ENCODE results near the gene SHISAL1. TPM values are rescaled to one million over a fixed set of nuclear protein-coding genes. Genes with fewer than 3 reads are reported as not detected.

The SHISAL1 gene
- total and polyA plus RNA-seq, 2 donors (not counting 1 experiment from before 2014, with no cell fraction given) = not detected

DNA sequence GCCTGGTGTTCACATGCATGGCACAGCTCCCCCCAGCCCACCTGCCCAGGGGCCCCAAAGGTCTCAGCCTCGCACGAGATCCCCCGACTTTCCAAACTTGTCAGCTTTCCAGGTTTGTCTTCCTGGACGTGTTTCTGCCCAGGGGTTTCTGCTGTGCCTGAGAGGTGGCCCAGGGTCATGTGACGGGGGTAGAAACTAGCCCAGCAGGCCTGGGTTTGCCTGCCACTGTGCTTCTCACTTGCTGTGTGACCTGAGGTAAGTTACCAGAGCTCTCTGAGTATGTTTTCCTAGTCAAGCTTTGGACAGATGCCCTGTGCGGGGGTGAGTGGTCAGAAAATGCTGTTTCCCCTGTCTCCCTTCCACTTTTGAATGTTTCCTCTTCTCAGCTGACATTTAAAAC lies 38.3 kb upstream of the SHISAL1 start:
- H3K4me1 Mint-ChIP-seq = no peaks in the 10 kb centered on the region

DNA sequence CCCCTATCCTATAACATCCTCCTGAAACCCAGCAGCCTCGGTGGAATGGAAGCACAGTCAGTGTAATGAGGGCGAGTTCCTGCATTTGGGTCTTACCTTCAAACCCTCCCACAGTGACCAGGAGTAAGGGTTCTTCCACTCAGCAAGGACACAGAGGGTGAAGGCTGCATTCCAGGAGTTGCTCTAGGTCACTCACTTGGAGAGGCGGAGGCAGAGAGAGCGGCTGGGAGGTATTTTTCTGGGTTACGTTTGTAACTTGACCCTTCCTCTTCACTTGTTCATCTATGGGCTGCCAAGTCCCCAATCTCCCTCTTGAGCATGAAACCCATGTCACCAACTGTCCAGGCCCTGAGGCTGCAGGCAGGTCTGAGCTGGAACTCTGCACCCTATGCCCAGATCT lies 36.8 kb upstream of the SHISAL1 start:
- no peaks in the 10 kb centered on the region for H3K36me3 ChIP-seq (replicated peaks in 1 of 2; ENCODE audit: control extremely low read depth in 1 of 2, control insufficient read depth in 1 of 2, extremely low read depth in 1 of 2, insufficient read depth in 2 of 2, low read length in 1 of 2)
- H3K9ac ChIP-seq (ENCODE audit: low read length) = no peak overlapping the region
- H3K27ac Mint-ChIP-seq = no peak overlapping the region
- intact Hi-C loops (cut with micrococcal nuclease) = no loop called here
- peaks cover 32% of the 10 kb centered on the region for H3K27me3 Mint-ChIP-seq
- H3K4me3 Mint-ChIP-seq = no peak overlapping the region
- H3K79me2 ChIP-seq (ENCODE audit: control insufficient read depth, insufficient read depth, low read length) = no peaks in the 10 kb centered on the region
- H4K20me1 ChIP-seq (ENCODE audit: control insufficient read depth, insufficient read depth, low read length, poor library complexity, severe bottlenecking) = no peaks in the 10 kb centered on the region
- H3K27me3 ChIP-seq (replicated peaks in 1 of 4; ENCODE audit: control extremely low read depth in 1 of 4, control insufficient read depth in 3 of 4, insufficient read depth in 4 of 4, low read length in 3 of 4) = peaks cover 0 to 19% (median 0%) of the 10 kb centered on the region in 4 experiments
- no peak overlapping the region for H3K4me2 ChIP-seq (replicated peaks; ENCODE audit: low read depth, low read length, poor library complexity, severe bottlenecking)
- no peaks in the 10 kb centered on the region for H3K9me3 ChIP-seq (ENCODE audit: control extremely low read depth in 1 of 3, control insufficient read depth in 2 of 3, insufficient read depth in 1 of 3, low read length in 2 of 3)
- no peak overlapping the region for H2AFZ ChIP-seq (ENCODE audit: insufficient read depth, low read depth, low read length, poor library complexity, severe bottlenecking)
- no peak for ATAC-seq (ENCODE audit: low read depth)
- H3K4me1 Mint-ChIP-seq = no peaks in the 10 kb centered on the region
- H3K4me3 ChIP-seq (ENCODE audit: control extremely low read depth in 1 of 5, extremely low read depth in 1 of 5, insufficient read depth in 1 of 5, low read depth in 2 of 5, low read length in 4 of 5) = no peak overlapping the region
- no peaks in the 10 kb centered on the region for H3K4me1 ChIP-seq (ENCODE audit: control insufficient read depth in 2 of 2, insufficient read depth in 2 of 2, low read length in 2 of 2)
- no peaks in the 10 kb centered on the region for H3K9me3 Mint-ChIP-seq (ENCODE audit: insufficient read depth)
- POLR2A ChIA-PET = no interaction called here
- TF ChIP-seq, protein P1, sequence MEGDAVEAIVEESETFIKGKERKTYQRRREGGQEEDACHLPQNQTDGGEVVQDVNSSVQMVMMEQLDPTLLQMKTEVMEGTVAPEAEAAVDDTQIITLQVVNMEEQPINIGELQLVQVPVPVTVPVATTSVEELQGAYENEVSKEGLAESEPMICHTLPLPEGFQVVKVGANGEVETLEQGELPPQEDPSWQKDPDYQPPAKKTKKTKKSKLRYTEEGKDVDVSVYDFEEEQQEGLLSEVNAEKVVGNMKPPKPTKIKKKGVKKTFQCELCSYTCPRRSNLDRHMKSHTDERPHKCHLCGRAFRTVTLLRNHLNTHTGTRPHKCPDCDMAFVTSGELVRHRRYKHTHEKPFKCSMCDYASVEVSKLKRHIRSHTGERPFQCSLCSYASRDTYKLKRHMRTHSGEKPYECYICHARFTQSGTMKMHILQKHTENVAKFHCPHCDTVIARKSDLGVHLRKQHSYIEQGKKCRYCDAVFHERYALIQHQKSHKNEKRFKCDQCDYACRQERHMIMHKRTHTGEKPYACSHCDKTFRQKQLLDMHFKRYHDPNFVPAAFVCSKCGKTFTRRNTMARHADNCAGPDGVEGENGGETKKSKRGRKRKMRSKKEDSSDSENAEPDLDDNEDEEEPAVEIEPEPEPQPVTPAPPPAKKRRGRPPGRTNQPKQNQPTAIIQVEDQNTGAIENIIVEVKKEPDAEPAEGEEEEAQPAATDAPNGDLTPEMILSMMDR (IDR thresholded peaks at IDR 0.05) = no peak
- no peak for TF ChIP-seq EZH2 (IDR thresholded peaks at IDR 0.05; ENCODE audit: borderline replicate concordance, insufficient read depth, low read depth, low read length, poor library complexity, severe bottlenecking)
- no peak for DNase-seq
- CTCF ChIA-PET = no interaction called here
- WGBS (ENCODE audit: insufficient coverage) = no CpG with 5 or more reads among the region's 5 CpGs
- H3K27ac ChIP-seq (ENCODE audit: low read length in 2 of 2) = no peak overlapping the region

More for the DNA sequence above, 38.3 kb upstream of the SHISAL1 start:
- Histone ChIP-seq H3K9ac (ENCODE audit: low read length) (no peak overlapping the region), H4K20me1 (ENCODE audit: control insufficient read depth, insufficient read depth, low read length, poor library complexity, severe bottlenecking) (no peaks in the 10 kb centered on the region), H3K9me3 (ENCODE audit: control extremely low read depth in 1 of 3, control insufficient read depth in 2 of 3, insufficient read depth in 1 of 3, low read length in 2 of 3) (no peaks in the 10 kb centered on the region), H3K4me1 (ENCODE audit: control insufficient read depth in 2 of 2, insufficient read depth in 2 of 2, low read length in 2 of 2) (no peaks in the 10 kb centered on the region), H3K4me2 (replicated peaks; ENCODE audit: low read depth, low read length, poor library complexity, severe bottlenecking) (no peak overlapping the region), H3K27me3 (replicated peaks in 1 of 4; ENCODE audit: control extremely low read depth in 1 of 4, control insufficient read depth in 3 of 4, insufficient read depth in 4 of 4, low read length in 3 of 4) (peaks cover 0 to 23% (median 0%) of the 10 kb centered on the region in 4 experiments), H3K36me3 (replicated peaks in 1 of 2; ENCODE audit: control extremely low read depth in 1 of 2, control insufficient read depth in 1 of 2, extremely low read depth in 1 of 2, insufficient read depth in 2 of 2, low read length in 1 of 2) (no peaks in the 10 kb centered on the region), H3K27ac (ENCODE audit: low read length in 2 of 2) (no peak overlapping the region), H3K4me3 (ENCODE audit: control extremely low read depth in 1 of 5, extremely low read depth in 1 of 5, insufficient read depth in 1 of 5, low read depth in 2 of 5, low read length in 4 of 5) (no peak overlapping the region), H2AFZ (ENCODE audit: insufficient read depth, low read depth, low read length, poor library complexity, severe bottlenecking) (no peak overlapping the region), H3K79me2 (ENCODE audit: control insufficient read depth, insufficient read depth, low read length) (no peaks in the 10 kb centered on the region)
- intact Hi-C loops (cut with micrococcal nuclease) = no loop called here
- DNase-seq (no peak), ATAC-seq (ENCODE audit: low read depth) (no peak)
- TF ChIP-seq EZH2 (IDR thresholded peaks at IDR 0.05; ENCODE audit: borderline replicate concordance, insufficient read depth, low read depth, low read length, poor library complexity, severe bottlenecking) = no peak
- TF ChIP-seq, protein P1 (IDR thresholded peaks at IDR 0.05) = no peak
- Mint-ChIP-seq H3K27ac (no peak overlapping the region), H3K27me3 (peaks cover 30% of the 10 kb centered on the region), H3K4me3 (no peak overlapping the region), H3K9me3 (ENCODE audit: insufficient read depth) (no peaks in the 10 kb centered on the region)
- 59% methylated on average over 6 of the region's 6 CpGs for WGBS (ENCODE audit: insufficient coverage)
- ChIA-PET CTCF (no interaction called here), POLR2A (no interaction called here)
